ENCODE data around the gene ATG2A.
A peak's percentile ranks its signal among the peaks of the same experiment; 100 is the strongest.

The ATG2A gene

DNA sequence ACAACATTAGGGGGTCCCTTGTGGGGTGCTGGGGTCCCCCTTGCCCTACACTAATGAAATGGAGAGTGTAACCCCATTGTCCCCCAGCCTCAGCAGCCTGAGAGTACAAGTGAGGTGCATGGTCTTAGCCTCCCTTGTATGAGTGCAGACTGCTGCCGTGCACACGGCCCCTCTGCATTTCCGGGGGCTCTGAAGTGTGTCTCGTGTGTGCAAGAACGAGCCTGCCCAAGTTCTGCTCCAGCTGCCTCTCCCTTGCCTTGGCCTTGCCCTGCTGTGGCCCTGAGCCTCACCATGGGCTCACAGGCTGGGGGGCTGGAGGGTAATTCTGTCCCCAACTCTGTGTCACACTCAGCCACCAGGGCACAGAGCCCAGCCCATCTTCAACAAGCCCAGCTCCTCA lies 33.4 kb downstream of the ATG2A start:
- DNase-seq = no peak

DNA sequence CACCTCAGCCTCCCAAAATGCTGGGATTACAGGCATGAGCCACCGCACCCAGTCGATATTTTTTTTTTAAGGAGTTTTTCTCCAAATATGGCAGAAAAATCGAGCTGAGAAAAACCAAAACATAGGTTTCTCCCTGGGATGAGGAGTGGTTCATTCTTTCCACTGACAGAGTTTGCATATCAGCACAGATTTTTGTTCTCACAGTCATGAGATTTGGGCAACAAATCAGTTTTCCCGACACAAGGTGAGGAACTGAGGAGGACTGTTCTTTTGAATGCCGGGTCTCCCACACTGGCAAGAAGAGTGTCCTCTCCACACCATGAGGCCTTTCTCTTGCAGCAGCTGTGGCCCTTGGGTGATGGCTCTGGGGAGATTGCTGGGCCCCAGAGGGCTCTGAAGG lies 34.8 kb downstream of the ATG2A start:
- no peak for DNase-seq

DNA sequence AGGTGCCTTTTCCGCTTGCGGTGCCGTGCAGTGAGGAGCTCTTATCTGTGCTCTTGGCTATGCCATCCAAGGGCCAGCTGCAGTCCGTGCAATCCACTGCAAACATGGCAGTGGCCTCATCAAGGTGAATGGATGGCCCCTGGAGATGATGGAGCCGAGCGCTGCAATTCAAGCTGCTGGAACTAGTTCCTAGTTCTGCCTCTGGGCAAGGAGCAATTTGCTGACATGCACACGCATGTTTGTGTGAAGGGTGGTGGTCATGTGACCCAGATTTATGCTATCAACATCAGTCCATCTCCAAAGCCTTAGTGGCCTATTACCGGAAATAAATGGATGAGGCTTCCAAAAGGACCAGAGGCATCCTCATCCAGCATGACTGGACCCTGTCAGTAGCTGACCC lies 35.5 kb downstream of the ATG2A start:
- no peak for DNase-seq

DNA sequence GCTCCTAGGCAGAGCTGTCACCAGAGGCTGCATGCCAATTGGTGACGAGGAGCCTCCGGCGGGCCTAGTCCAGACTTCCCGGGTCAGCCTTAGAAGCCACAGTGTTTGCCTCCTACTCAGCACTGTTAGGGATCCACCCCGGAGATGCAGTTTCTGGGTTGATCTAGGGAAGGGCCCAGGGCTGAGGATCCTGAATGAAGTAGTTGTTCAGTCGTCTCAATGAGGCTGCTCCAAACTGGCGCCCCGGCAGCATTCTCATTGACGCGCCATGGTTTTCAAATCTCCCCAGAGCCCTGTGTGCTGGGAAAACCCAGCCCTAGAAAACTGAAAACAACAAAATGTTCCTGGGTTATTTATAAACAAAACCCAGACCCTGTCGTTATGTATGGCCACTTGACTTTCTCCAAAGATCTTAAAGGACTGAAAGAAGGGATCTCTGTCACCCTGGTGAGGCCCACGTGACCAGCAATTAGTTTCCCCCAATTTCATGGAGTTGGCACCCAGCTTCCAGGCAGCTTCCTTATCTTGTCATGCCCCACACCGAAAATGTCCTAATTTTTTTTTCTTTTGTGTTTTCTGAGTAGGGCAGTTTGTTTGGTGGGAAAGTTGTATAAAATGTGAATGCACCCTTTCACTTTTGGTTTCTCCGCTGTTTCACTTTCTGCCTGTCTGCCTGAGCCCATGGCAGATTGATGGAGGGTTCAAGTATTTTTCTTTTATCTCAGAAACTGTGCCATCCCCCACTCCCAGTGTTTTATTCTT lies 36.6 kb downstream of the ATG2A start:
- DNase-seq = peak; percentile 50

DNA sequence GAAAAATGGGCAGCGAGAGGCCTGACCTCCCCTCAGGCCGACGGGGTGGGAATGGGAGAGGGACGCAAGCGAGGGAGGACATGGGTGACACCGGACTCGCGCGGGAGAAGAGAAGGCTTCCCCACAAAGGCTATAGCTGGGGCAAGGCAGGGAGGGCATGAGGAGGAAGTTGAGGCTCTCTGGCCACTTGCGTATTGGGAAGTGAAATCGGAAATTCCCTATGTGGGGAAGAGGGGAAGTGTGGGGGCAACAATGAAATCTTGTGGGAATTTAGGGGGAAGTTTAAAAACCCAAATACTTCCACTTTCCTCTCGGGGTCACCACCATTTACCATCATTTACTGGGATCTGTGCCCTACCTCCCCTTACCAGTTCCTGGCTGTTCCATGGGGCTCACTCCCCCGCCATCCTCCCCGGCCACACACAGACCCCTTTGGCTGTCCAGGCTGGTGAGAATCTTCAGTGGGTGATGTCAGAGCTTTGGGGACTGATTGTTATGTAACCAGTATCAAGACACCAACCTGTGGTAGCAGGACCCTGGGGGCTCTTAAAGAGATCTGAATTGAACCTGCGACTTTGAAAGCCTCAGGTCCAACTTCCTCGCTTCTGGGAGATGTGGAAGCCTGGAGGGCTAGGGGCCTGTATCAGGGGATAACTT lies 37.6 kb downstream of the ATG2A start:
- no peak for DNase-seq

DNA sequence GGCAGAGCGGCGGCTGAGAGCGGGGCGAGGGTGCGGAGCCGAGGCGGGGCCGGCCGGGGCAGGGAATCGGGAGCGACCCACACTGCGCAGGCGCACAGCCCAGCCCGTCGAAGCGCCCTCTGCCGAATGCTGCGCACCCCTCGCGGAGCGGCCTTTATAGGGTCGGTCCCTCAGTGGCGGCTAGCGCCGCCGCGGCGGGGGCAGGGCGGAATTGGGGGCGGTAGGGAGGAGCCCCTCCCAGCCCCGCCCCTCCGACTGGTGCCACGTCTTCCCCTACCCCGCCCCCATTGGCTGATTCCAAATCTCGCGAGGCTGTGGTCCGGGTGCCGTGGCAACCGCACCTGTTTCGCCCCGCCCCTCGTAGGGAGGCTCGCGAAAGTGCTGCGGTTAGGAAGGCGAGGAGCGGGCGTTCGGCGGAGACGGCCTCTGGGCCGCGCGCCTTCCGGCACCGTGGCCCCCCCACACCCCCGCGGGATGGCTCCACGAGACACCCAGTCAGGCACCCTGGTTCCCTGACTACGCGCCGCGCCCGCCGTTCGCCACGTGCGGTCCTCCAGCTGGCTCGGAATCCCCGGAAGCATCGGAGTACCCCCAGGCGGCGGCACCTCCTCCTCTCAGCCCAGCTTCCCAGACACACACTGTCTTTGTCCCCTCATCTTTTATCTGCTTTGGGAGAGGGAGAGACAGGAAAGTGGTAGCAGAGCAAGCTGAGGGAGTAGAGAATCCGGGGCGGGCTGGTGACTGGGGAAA lies 38.3 kb downstream of the ATG2A start, which contains the start of gene EHD1:
TSS of gene EHD1 (minus strand) at position 128 of the 750 bp plus-strand sequence. CDS start 157 bp downstream, outside the sequence.
- DNase-seq = peak; percentile 100

DNA sequence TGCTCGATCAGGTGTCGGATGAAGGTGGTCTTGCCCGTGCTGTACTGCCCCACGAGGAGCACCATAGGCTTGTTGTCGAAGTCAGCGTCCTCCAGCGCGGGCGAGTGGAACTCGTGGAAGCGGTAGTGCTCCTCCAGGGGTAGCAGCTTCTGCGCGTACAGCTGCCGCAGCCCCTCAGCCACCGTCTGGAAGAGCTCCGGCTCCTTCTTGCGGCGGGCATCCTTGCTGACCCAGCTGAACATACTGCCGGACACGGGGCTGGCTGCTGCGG lies 38.9 kb downstream of the ATG2A start:
- no peak for DNase-seq

DNA sequence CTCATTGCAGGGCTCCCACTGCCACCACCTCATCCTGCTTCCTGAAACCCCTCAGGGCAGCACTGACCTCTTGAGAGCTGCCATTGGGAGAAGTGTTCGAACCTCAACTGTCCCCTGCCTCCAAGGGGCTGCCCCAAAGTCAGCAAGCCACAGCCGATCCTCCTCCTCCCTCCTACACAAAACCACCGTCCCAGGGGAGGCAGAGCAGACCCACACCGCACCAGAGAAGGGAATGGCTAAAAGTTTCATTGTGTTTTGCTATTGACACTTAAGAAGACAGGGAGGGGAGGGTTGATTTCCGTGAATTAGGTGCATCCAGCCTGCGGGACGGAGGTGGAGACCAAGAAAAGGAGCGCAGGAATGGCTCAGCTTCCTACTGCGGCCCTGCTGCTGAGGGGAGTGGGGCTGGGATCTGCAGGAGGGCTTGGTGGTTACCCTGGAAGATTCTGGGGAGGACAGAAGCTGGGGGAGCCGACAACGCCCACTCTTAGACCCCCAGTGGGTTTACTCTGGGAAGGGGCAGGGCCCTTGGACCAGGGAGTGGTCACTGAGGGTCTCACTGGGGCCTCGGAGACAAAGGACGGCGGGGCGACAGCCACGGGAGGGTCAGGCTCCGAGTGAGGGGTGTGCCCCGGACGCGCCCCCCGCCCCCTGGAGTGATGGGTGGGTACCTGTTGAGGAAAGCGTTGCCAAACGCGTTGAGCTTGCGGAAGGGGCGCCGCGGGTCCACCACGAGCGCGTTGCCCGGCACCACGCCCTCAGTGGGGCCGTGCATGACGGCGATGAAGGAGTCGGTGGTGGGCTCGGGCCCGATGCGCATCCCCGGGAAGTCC lies 39.4 kb downstream of the ATG2A start:
- DNase-seq = no peak

DNA sequence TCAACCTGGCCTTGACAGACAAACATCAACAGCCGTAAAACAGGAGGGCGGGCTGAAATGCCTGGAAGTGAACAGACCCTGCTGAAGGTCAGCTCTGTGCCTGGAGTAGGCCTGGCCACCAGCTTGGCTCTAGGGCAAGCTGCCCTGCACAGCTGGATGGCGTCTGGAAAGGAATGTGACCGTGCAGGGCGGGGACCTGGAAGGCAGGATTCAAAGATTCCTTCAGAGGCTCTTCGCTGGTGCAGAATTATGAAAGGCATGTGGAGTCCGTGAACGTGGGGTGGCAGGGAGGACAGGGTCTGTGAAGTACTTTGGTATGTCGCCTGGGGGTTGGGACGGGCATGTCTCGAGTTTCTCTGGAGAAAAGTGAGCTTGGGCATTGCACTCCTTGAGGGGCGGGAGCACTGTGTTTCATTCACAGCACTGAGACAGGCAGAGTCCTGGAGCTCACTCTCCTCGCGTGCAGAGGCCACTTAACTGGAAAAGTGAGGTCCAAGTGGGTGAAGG lies 40.1 kb downstream of the ATG2A start:
- no peak for DNase-seq

DNA sequence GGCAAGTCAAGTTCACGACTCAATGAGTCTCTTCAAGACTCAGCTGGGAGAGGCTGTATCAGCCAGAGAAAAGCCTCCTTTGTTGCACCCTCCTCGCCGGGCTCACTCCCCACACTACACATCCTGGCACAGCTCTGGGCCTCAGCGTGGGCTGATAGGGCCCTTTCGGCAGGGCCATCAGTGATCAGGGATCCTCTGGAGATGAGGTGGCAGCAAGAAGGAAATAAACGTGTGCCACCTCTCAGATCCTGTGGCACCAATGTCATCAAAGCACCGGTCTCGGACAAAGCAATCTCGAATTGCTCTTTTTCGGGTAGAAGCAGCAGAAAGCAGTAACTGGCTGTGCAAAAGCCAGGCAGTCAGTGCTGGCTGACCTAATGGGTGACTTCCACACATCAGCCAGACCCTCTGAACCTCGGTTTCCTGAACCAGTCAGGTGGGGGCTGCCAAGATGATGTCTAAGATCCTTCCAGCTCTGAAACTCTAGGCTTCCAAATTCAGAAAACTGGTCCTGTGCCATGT lies 40.7 kb downstream of the ATG2A start:
- no peak for DNase-seq

DNA sequence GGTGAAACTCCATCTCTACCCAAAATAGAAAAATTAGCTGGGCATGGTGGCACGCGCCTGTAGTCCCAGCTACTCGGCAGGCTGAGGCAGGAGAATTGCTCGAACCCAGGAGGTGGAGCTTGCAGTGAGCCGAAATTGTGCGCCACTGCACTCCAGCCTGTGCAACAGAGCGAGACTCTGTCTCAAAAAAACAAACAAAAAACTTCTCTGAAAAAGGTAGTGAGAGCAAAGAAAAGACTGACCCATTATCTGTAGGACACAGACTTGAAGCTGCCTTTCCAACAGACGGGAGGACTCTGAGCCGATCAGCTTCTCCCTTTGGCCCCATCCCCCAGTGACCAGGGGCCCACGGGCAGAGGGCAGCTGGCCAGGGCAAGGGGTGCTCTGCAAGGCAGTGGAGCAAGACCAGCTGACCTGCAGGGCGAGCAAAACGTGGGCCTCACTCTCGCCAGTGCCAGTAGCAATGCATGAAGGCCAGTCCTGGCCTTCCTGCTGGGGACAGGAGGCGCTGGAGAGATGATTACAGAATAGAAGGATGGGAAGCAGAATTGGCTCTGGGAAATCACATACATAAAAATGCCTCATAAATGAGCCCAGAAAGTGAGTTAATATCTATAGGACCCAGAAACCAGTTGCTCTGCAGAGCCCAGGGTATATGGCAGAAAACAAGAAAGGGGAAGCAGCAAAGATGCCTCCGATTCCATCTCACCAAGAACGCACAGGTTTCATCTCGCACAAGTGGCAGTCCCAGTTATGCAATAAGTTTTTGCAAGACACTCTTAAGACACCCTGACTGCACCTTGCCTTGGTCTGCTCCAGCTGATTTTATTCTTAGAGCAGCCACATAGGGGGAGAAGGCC lies 41.4 kb downstream of the ATG2A start:
- DNase-seq = no peak

DNA sequence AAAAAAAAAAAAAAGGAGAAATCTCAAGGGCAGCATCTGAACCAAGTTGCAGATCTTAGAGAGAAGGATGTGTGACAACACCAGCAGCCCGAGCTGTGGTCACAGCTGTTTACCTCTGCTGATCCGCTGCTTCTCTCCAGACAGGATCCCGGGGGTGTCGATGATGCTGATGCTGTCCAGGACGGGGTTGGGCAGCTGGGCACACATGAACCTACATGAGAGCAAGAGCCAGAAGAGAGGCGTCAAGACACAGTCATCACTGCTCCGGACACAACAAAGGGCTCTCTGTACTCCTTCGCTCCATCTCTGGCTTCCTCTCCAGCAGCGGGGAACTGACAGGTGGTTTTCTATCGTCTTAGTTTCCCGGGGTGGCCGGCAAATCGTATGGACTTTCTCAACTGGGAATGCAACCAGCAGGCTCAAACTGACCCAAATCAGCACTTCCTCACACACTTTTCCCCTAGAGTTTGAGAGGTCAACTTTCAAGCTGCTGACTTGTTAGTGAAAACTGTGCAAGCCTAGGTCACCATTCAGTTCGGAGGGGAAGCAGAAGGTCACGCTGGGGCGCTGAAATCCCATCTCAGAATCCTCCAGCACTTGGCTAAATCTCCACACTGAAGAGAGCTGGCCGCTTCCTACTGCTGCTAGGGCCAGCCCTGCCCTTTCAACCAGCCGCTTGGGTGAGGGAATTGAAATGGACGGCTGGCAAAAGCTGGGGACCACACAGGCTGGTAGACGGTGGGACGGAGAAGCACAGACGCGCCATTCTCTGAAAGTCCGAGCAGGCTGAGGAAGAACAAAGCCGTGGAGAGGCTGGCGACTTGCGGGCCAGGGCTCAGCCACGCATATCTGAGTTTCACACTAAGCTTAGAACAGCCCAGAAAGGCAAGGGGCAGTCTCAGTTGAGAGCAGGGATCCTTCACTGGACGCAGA lies 42.4 kb downstream of the ATG2A start:
- DNase-seq = peak; percentile 69

DNA sequence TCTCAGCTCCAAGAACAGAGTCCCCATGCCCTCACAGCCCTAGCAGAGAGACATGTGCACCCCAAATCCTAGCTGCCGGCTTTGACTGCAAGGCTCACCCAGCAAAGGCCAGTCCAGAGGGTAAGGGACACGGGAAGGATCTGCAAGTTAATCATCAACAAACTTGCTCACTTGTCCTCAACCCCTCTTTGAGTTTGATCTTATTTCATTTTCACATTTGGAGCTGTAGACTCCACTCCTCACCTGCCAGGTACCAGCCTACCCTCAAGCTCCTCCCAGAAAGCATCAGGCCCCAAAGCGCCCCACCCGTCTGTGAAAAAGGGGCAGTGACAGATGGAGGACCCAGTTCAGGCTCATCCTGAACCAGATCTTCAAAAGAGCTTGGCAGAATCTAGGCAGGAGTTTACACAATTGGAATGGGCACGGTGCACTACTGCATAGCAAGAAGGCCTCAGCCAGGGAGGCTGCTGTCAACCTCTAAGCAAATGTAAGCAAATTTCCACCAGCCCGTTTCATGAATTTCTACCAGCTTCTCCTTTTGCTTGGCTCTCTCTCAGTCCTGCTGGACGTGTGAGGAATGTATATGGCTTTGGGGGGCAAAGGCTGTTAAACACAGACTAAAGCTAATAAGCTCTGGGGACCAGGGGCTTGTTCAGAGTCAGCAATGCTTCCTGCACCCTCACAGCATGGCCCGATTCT lies 44.1 kb downstream of the ATG2A start:
- no peak for DNase-seq

DNA sequence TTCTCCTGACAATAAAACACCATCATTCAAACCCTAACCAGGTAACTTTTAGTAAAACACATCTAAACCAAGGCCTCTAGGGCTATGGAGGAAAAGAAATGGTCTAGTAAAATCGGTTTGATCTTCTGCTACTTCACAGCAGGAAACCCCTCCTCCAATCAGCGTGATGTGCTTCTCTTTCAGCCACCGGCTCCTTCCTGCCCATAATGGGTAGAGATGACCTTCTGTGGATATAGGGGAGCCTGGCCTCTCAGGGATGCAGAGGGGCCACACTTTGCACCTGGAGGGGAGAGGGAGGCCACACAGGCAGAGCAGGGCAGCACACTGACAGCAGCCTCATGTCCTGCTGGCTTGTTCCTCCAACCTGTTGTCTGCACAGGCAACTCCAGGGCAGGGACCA lies 45.5 kb downstream of the ATG2A start:
- DNase-seq = no peak

DNA sequence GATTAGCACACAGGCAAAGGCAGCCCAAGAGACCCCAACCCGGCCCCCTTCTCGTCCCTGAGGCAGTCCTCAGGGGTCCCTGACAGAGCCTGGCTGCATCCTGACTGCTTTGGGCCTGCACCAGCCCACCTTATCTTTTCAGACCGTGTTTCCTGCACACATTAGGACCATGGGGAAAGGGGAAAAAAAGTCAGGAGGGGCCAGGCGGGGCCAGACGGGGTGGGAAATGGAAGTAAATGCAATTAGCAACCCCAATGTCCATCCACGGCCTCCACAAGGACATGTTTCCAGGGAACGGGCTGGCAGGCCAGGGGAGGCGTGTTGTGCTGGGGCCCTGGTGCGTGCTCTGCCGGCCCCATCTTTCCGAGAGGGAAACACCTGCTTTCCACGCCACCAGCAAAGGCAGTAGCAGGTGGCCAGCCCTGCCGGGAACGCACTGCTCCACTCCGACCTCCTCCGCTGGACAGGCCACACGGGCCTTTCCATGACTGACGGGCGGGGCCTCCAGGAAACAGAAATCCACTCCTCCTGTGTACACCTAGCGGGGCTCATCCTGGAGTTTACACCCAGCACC lies 46.0 kb downstream of the ATG2A start:
- DNase-seq = no peak

DNA sequence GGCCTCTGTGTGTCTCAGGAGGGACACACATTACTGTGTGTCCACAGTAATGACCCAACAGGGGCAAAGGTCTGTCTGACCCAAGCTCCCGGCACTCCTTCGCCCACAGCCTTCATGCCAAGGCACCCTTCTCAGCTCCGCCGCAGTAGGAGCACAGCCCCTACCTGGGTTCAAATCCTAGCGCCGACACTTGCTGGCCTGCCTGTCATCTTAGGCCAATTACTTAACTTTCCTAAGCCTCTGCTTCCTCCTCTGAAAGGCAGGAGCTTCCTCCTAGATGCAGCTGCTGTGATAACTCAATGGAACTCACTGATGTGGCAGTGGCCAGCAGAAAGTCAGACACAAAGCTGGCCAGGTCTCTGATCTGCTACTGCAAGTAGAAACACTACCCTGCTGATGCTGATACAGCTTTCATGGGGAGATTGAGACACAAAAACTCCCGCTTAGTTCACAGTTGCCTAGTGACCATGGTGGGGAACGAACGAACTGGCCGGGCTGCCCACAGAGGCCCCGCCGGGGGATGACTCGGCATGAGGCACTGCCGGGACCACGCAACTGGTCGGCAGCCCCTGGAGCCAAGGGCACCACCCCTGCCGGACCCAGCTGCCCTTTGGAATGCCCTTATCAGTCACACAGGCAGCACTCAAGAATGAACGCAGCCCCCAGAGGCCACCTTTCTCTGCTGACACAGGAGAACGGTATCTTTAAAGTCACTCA lies 46.7 kb downstream of the ATG2A start:
- DNase-seq = no peak

DNA sequence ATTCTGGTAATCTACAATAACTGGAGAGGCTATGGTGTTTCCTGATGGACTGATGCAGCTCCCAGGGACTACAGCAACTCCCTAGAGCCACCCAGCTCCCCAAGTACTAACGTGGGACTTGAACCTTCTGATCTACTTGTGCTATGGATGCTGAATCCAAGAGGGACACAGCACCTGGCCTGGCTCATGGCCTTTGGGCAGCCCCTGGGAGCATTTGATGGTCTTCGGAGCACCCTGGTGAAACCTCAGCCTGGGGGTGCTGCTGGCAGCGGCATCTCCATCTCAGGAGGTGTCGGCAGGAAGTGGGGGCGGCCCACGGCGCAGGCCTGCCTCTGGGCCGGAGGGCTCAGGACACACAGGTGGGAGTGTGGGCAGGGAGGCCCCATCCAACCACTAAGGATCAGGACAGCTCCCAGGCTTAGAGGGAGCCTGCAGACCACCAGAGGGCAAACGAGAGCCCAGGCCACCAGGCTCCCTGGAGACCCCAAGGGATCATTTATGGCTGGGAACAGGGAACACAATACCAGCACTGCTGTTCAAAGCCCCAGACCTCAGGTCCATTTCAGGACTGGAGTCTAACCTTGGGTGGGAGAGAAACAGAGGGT lies 47.3 kb downstream of the ATG2A start:
- DNase-seq = no peak

DNA sequence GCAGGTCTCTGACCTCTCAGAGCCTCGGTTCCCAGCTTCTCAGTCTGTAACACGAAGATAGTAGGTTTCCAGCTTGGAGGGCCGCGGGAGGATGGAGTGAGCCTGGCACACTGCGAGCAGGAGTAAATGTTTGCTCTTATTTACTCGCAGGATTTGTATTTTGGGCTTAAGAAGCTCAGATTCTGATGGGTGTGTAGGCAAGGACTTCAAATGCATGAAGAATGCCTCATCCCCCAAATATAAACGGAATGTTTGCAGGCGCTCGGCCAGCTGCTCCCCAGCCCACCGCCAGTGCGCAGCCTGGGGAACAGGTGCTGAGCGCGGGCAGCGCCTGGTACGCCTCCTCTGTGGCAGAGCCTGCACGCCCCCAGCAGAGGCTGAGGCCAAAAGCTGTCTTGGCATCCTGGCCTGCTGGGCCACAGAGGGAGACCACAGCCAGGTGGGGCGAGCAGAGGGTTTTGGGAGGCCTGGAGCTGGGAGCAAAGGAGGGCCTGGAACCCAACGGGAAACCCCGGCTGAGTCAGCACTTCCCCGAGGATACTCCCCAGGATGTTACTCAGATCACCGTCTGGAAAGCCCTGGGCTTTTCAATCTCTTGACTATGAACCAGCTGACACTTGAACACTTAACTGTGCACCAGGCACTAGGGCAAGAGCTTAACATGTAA lies 48.0 kb downstream of the ATG2A start:
- peak; percentile 44 for DNase-seq

All from central memory CD4-positive, alpha-beta T cell (primary cell).